GM21619 (cell line): Measurements from ENCODE around the gene LRMDA.

Experiments
- ATAC-seq: cut with Tn5 transposase; IDR thresholded peaks from one replicate; pipeline ENCODE4 v1.9.1; 2021; ENCODE audit not compliant: unreplicated experiment

LRMDA gene

DNA sequence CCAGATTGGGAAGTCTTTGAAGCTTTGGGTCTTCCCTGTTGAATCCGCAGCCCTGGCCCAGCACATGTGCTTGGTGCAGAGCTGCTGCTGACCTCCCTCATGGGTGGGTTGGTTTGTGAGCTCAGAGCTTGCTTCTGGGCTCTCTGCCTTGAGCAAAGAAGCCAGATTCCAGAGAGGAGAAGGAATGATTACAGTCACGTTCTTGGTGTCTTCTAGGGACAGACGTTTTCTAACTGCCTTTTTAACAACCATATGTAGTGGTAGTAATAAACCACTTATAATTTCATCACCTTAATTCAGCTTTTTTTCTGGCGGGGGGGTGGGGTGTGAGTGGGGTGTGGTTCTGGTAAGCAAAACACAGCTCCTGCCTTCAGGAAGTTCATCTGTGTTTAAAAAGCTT lies 39.5 kb downstream of the LRMDA start:
- no peak for ATAC-seq

- ATAC-seq, result no peak
Measured at GRCh38 chr10:75472685-75473084, 41.3 kb downstream of the LRMDA start.

DNA sequence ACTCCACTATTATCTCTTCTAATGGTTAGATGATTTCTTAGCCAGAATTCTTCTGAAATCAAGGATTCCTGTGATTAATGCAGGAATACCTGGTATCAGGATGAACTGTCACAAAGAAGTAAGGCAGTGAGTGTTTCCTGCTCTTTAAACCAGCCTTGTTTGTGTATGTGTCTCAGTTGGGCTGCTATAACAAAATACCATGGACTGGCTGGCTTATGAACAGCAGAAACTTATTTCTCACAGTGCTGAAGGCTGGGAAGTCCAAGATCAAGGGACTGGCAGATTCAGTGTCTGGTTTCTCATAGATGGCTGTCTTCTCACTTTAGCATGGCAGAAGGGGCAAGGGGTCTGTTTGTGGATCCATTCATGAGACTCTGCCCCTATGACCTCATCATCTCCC lies 42.7 kb downstream of the LRMDA start:
- ATAC-seq, result no peak

DNA sequence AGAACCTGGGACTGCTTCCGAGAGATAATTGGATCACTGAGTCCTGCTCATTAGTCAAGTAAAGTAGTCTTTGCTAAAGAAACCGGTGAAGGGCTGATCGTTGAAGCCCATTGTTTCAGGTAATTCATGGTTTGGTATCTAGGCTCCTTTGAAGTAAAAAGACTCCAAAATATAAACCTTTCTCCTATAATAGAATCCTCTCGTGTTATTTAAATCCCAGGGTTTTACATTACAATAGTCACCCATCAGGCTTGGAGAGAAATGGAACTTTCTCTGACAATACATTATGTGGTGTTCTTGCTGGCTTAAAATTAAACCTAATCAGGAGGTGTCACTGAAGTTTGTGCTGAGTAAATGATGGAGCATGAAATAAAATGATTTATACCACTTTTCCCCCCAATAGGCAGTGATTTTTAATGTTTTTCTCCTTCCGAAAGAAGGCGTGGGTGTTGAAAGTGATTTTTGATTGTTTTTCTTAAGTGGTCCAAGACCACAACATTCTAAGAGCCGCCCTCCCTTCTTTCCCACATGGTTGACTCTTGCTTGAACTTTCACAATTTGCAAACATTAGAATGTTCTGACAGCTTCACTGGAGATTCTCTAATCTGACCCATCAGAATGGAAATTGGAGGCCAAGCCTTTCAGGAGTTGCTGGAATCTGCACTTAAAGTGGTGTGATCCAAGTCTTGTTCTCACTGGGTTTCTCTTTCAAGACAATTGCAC lies 44.2 kb downstream of the LRMDA start:
- ATAC-seq, result no peak

- no peak for ATAC-seq
Measured at GRCh38 chr10:75476569-75476968, 45.1 kb downstream of the LRMDA start.

GRCh38 chr10:75476985-75477384 lies 45.6 kb downstream of the LRMDA start:
- ATAC-seq, result no peak

- no peak for ATAC-seq
Measured at GRCh38 chr10:75477680-75478079, 46.3 kb downstream of the LRMDA start.

DNA sequence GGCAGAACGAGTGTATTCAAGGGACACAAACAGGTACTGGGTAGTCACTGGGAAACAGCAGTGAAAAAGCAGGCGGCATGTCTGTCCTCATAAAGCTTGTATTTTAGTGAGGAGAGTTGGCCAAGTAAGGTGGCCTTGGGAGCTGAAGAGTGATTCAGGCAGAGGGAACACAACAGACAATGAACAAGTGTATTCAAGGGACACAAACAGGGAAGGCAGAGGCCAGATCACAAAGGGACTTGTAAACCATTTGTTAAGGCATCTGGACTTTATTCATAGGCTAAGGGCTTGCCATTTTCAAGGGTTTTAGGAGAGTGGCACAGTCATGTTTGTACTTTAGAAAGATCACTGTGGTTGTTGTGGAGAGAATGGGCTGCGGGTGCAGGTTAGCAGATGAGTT lies 49.0 kb downstream of the LRMDA start:
- ATAC-seq, result no peak

- no peak for ATAC-seq
Measured at GRCh38 chr10:75483188-75483587, 51.8 kb downstream of the LRMDA start.

DNA sequence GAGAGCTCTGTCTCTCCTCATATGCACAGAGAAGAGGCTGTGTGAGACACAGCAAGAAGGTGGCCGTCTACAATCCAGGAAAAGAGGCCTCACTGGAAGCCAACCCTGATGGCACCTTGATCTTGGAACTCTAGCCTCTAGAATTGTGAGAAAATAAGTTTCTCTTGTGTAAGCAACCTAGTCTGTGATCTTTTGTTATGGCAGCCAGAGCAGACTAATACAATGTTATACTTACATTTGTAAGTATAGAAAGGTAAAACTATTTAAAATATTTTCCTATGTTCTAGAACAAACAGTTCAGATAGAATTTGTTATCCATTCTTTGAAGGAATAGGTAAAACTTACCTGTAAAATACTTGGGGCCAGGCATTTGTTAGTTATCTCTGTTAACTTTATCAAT lies 53.3 kb downstream of the LRMDA start:
- no peak for ATAC-seq

DNA sequence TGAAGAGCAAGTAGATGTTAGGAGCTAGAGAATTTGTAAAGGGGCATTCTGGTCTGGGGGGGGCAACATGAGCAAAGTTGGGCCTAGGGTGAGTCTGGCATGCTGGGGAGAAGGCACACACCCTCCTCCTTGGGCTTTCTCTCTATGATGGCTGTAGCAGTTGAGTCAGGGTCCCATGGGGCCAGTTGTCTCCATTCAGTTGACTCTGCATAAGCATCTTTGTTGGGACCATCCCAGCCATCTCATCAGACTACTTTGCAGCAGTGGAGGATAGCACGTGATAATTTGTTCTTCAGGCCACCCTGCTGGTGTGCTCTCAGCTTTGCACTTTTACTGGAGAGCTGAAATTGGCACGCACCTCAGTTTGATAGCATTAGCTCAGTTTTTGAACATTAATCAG lies 55.2 kb downstream of the LRMDA start:
- ATAC-seq, result no peak

DNA sequence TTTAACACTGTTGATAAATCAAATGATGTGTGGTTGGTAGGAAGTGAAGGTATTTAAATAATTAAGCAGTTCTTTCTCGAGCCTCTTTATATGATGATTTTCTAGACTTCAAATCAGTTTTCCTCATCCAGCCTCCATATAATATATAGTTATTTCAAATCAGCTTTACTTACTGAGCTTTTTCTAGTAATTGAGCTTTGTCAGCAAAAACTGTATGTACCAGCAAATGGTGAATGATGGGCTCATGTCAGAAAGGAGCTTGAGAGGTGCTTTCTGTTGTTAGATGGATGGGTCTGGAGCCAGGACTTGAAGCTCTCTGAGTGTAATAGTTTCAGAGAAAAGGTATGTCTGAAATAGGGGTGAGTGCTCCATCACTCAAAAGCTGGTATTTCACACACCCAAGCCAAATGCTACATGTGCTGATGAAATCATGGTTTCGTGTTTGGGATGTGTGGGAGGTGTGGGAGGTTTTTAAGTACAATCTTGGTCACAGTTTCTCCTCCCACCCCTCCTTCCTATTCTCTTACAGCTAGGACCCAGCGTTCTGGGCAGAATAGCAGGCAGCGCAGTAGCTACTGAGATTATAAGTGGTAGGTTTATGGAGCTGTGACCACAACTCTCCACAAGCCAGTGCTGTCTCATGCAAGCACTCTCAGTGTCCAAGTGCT lies 55.8 kb downstream of the LRMDA start:
- no peak for ATAC-seq

- no peak for ATAC-seq
Measured at GRCh38 chr10:75487755-75488125, 56.3 kb downstream of the LRMDA start.

DNA sequence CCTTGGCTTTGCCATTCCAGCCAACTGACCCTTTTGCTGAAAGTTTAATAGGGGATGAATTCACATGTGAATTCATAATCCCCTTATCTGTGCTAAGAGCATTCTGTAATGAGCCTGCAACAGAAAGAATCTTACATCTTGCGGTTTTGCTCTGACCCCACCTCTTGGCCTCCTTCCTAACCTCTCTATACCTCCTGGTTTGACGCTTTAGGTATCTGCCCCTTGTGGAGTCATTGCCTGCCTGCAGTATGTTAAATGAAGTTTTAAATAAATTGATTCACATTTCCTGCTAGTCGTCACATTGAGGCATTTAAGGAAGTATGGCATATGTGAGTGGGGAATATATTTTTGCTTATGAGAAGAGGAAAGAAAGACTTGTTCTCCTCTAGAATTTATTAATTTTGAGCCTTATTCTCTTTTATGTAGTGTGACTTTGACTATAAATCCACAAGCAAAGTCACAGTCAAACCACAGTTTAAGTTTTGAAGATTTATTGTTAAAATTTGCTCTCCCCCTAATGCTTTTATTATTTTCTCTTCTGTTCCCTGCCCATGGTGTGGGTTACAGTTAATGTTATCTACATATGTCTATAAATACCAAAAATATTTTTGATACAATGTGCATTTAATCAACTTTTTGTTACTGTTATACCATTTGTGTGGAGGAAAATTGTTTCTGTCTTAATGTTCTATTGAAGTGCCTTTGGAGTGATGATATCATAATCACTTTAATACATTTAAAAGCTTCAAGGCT lies 60.9 kb downstream of the LRMDA start:
- no peak for ATAC-seq

DNA sequence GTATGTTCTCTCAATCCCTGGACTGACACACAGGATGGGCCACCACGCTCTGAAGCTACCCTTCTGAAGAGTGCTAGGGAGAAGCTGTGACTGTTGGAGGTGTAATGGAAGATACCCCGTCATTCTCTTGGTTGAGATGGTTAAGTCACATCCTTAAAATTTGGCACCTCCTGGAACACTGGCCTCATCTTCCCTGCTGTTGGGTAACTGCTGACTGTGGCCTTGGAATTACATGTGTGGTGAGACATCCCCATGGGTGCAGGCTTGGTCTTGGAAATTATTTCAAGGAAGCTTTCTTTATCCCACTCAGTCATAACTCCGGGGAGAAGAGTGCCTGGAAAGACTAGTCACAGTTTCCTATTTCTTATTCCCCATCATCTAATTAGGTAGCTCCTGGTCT lies 62.0 kb downstream of the LRMDA start:
- no peak for ATAC-seq

- ATAC-seq, result no peak
Measured at GRCh38 chr10:75495434-75496190, 64.2 kb downstream of the LRMDA start.

DNA sequence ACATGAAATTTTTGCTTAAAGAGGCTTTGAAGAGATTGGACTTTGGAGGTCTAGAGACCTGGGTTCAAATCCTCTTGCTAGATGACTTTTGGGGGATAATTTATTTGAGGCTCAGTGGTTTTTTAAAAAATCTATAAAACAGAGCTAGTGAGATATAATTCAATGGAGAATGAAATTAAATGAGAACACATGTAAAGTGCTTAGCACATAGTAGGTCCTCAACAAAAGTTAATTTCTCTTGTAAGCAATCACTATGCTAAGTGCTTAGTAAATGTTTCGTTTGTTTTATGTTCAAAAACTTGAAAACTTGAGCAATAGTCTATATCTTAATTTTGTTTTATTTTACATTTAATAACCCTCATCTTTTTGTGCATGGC lies 64.8 kb downstream of the LRMDA start:
- no peak for ATAC-seq

- ATAC-seq, result no peak
Measured at GRCh38 chr10:75497997-75498883, 66.8 kb downstream of the LRMDA start.

DNA sequence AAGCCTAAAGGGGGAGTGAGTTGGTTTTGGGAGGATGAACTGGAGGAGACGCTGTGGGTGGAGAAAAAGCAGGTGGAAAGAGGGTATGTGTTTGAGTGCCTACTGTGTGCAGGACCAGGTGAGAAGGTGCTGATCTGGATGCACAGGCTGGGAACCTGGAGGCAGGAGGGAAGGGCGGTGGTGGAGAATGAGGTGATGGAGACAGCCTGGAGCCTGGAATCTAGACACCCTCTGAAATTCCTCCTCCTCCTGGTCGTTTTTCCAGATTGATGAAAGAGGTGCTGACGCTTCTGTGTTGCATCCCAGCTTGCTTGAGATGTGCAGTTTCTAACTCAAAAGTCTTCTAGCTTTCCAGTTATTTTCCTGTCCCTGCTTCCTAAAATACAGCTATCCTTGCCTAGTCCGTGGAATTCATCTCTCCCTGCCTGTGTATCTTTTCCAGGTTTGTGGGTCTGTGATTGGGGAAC lies 67.5 kb downstream of the LRMDA start:
- no peak for ATAC-seq

GRCh38 chr10:75499556-75500160 lies 68.2 kb downstream of the LRMDA start:
- ATAC-seq, result no peak
